NCI-H2196 (cell line): ENCODE measurements around the gene ZNF19.
A peak's percentile ranks its signal among the peaks of the same experiment; 100 is the strongest.
"Not testable (repeated sequence)": the region's sequence is repeated elsewhere in the genome, so short reads cannot be mapped to it uniquely, and the experiment has no call there.

Source experiments
- DNase-seq: peaks from one replicate; lab custom pipeline; 2025; ENCODE audit not compliant: unreplicated experiment; lab: John Stamatoyannopoulos, UW

Gene ZNF19

GRCh38 chr16:71489122-71489521 is at the start of gene ZNF19:
TSS of gene ZNF19 (minus strand) at chr16:71489324. CDS start at chr16:71482114, 7,210 bp downstream.
- no peak for DNase-seq

DNA sequence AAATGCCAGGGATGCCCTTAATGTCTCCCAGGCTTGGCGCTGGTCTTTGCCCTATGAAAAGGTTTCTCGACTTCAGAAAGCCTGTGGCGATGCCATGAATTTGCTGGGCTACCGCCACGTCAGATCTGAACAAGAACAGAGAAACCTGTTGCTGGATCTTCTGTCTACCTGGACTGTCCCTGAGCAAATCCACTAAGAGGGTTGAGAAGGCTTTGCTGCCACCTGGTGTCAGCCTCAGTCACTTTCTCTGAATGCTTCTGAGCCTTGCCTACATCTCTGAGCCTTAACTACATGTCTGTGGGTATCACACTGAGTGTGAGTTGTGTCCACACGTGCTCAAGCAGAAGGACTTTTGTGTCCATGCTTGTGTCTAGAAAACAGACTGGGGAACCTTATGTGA is 48.5 kb upstream of the ZNF19 start:
- DNase-seq = peak; percentile 7

- DNase-seq = no peak
These were observed 47.8 kb upstream of the ZNF19 start for GRCh38 chr16:71536752-71537499.

DNA sequence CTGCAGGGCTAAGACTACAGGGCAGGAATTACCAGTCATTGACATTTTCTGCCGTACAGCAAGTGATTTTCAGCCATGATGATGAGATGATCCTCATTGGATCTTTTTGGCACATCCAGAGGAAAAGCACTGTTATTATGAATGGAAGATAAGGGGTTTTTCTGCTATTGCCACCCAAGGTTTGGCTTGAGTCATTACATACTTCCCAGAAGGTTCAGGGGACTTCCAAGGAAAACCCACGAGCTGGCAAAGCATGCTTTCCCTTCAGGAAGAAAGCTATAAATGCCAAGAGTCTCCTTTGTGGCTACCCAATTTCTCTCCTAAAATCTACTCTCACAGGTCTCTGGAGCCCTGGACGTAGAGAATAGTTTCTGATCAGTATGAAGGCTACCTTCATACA is 43.2 kb upstream of the ZNF19 start:
- no peak for DNase-seq

DNA sequence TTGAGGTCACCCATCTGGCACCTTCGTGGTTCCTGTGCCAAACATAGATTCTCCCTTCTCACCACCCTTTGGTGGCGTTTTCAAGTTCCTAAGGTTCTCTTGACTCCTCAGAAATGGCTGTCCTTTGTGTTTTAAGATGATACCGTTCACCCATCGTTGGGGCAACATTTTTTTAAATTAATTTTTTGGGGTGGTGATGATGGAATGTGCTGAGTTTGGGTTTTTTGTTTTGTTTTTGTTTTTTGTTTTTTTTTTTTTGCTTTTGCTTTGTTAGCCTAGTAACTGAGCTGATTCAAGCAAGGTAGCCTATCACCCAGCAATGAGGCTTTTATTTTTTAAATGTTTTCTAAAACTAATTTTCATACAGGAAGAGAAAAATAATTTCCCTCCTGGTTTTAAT is 39.7 kb upstream of the ZNF19 start:
- no peak for DNase-seq

DNA sequence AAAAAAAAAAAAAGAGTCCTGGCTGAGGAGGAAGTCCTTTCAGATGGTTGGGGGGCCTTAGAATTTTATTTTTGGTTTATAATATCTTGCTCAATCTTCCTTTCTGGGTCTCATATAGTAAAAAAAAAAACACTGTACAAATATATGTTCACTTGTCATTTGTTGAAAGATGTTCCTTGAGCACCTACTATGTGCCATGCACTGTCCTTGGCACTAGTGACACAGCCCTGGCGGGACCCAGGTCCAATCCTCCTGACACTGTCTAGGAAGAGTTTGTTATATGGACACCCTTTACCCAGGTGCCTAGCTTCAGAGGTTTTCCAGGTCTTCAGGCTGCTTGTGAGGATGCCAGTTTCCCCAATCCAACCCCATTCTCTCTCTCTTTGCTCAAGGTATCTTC is 39.1 kb upstream of the ZNF19 start:
- DNase-seq = no peak

DNA sequence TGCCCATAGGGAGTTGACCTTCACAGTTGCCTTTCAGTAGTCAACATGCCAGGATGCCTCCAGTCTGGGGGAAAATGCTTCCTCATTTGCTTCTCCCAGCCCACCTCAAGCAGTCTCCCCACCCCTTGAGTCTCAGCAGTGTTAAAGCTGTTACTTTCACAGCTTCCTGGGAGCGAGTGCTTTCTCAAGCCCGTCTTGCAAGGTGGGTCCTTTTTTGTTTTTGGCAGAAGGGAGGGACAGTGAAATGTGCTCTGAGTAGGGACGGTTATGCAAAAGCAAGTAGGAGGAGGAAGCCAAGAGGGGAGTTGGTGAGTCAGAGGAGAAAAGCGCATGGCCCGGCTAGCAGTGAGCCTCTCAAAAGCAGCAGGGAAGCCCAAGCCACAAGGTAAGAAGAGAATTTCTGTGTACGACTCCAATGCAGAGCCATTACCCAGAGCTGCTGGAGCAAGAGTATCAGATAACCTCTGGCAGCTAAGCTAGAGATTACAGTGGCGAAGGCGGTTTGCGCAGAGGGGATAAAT is 37.0 kb upstream of the ZNF19 start, which contains the start of gene CHST4:
CHST4 (plus strand) TSS at position 316 of the 521 bp plus-strand sequence. CDS start 10,252 bp downstream, outside the sequence.
- DNase-seq = peak; percentile 42

GRCh38 chr16:71524566-71525553 is 35.7 kb upstream of the ZNF19 start:
- DNase-seq = no peak

DNA sequence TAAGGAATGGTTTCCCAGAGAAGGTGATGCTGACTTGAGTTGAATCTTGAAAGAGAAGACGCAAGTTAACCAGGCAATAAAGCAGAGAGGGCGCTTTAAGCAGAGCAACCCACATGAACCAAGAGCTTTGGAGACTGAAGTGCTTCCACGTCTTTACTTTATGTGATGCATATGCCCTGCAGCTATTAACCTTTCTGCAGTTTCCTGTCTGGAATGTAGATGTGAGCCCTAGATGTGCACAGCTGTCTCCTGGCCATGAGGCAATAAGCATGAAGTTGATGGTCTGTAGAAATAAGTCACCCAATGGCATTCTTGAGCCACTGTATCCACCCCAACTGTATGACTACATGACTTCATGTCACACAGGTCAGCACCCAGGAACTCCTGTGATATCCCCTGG is 31.4 kb upstream of the ZNF19 start:
- DNase-seq = no peak

DNA sequence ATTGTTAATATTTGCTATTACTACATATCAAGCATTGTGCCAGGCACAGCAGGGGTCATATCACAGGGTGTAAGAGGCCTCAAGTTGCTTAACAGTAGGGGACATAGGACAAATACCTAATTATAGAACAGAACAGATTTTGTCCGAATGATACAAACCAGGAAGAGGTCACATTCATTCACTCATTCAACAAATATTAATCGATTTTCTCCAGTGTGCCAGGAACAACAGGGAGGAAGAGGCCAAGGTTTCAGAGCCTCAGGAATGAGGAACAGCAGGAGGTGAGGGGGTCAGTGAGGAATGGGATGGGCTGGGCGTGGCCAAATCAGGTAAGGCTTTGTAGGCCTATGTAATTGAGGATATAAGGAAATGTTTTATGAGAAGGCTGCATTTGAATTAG is 25.9 kb upstream of the ZNF19 start:
- no peak for DNase-seq

DNA sequence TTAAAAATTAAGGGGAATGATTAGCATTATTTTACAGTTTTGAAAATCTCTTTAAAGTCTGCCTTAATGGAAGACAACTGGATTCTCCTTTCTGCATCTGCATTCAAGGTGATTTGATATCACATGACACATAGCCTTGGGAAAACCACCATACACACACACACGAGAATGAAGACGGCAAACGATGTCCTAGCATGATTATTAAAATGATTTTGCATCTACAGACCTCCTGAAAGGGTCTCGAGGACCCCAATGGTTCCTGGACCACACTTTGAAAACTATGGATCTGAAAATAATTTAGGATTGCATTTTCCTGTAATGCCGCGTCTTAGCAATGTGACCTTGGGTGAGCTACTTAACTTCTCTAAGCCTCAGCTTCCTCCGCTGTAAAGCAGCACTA is 25.4 kb upstream of the ZNF19 start:
- no peak for DNase-seq

- DNase-seq = no peak
These were observed 24.2 kb upstream of the ZNF19 start for GRCh38 chr16:71513302-71513701.

GRCh38 chr16:71507061-71507460 is 17.9 kb upstream of the ZNF19 start:
- DNase-seq = no peak

DNA sequence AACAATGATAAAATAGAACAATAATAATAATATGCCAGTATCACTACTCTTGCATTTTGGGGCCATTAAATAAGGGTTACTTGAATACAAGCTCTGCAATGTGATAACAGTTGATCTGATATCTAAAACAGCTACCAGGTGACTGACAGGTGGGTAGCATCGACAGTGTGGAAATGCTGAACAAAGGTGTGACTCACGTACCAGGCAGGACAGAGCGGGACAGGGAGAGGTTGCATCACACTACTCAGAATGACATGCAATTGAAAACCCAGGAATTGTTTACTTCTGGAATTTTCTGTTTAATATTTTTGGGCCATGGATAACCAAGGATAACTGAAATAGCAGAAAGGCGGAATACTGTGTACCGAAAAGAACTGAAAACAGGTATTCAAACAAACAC is 15.8 kb upstream of the ZNF19 start:
- no peak for DNase-seq

GRCh38 chr16:71504051-71504450 is 14.9 kb upstream of the ZNF19 start:
- not testable (repeated sequence) for DNase-seq

- DNase-seq = no peak
These were observed 12.4 kb upstream of the ZNF19 start for GRCh38 chr16:71501547-71501946.

- no peak for DNase-seq
These were observed 11.8 kb upstream of the ZNF19 start for GRCh38 chr16:71500964-71501363.

GRCh38 chr16:71499775-71500364 is 10.7 kb upstream of the ZNF19 start:
- DNase-seq = peak; percentile 28

GRCh38 chr16:71498031-71498430 is 8.9 kb upstream of the ZNF19 start:
- no peak for DNase-seq

- DNase-seq = no peak
These were observed 4.1 kb upstream of the ZNF19 start for GRCh38 chr16:71493213-71493612.

DNA sequence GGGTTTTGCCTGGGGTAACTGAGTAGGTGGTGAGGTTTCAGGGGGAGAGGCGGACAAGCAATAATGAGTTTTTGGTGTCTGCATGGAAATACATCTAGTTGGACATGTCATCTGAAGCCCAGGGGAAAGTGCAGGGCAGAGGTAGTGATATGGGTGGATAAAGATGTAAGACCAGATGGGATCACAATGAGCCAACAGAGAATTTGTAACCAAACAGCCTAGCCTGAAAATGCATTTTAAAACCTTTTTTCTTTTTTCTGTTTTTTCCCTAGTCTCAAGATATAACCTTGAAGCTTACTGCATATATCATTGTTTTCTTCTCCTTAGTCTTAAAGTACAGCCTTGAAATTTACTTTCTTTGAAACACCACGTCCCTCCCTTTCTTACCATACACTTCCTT is 3.7 kb upstream of the ZNF19 start:
- no peak for DNase-seq
